GM10266 (cell line): Measurements from ENCODE around the gene LYL1.
A peak's percentile ranks its signal among the peaks of the same experiment; 100 is the strongest.

Experiments
- DNase-seq: peaks from one replicate; pipeline ENCODE4 v3.0.0; 2012; ENCODE audit errors: extremely low spot score
- CTCF ChIP-seq: IDR thresholded peaks from 2 replicates; pipeline ENCODE4 v1.5.1; 2012; ENCODE audit warnings: mild to moderate bottlenecking, low read depth; ENCODE audit not compliant: control insufficient read depth, insufficient read depth; ENCODE audit errors: missing control alignments

Gene LYL1

GRCh38 chr19:13115936-13116281 is 13.3 kb upstream of the LYL1 start:
- TF ChIP-seq CTCF = no peak
- DNase-seq = no peak

DNA sequence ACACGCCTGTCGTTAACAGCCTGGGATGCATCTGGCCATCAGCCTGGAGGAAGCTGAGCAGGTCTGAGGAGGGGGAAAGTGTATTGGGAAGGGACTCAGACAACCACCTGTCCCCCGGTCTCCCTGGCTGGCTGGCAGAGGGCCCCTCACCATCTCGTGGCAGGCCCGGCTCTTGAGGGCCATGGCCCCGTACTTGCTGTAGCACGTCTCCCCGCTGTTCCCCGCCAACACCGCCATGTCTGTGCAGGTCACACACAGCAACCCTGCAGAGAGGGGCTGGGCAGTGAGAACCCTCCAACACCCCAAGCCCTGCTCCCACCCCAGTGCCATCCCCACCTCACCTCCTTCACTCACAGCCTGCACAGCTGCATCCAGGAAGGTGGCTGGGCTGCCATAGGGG is 9.9 kb upstream of the LYL1 start:
- TF ChIP-seq CTCF = no peak
- DNase-seq = no peak

DNA sequence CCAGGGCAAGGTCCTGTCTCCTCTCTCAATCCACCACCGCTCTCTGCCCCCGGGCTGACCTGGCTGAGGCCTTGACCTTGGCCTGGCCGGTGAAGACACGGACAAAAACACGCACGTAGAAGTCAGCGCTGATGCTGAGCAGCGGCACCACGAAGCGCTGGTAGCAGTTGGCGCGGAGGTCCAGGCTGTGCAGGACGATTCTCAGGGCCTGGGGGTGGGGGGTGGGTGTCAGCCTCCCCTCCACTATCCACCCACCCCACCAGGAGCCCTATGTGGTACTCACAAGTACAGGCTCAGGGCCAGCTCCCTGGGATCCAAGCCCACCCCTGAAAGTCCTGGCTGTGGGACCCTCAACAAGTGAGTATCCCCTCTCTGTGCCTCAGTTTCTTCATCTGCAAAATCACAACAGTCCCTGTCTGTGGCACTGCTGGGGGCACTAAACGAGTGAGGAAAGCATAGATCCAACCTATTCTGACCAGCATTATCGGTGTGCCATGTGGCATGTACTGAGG is 7.5 kb upstream of the LYL1 start:
- no peak for DNase-seq
- no peak for TF ChIP-seq CTCF

- no peak for DNase-seq
- no peak for TF ChIP-seq CTCF
Measured at GRCh38 chr19:13109361-13110098, 6.9 kb upstream of the LYL1 start.

GRCh38 chr19:13104848-13105711 is 2.4 kb upstream of the LYL1 start:
- TF ChIP-seq CTCF = no peak
- DNase-seq = no peak

DNA sequence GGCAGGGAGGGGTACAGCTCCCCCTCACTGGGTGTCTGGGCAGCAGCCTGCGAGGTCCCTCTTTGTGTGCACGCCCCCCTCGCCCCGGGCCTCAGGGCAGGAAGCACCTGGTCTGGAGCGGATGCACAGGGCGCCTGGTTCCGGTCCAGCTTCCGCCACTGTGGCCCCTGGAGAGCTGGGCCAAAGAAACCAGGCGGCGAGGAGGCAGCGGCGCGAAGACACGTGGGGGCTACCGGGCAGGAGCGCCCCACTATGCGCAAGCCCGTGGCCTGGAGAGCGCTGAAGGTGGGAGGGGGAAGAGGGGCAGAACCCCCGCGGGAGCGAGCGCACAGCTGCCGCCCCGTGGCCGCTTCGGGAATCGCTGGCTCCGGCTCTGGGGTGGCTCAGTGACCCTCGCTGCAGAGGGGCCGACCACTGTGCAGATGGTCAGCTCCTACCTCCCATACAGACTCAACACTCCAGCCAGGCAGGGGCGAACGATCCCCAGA is 1.7 kb upstream of the LYL1 start:
- peak; percentile 87 for DNase-seq

More for the DNA sequence above, 1.7 kb upstream of the LYL1 start:
- TF ChIP-seq CTCF = peak; percentile 96
